Caki2 (cell line): Measurements from ENCODE around the gene BMP4. TPM values are rescaled to one million over a fixed set of nuclear protein-coding genes. Genes with fewer than 3 reads are reported as not detected.

ENCODE experiments used
- DNase-seq: peaks from one replicate; pipeline ENCODE4 v3.0.0-alpha.2; 2015; ENCODE audit warnings: low read depth
- in situ Hi-C: cut with HindIII; loops from 2 replicates; pipeline ENCODE4 v1.10.0; 2016; ENCODE audit warnings: low sequenced_read_pairs, low pct_unique_long_range_greater_than_20kb, mixed read lengths
- total RNA-seq: library from RNA; depleted of rRNA; stranded (reverse); fragments of >200 nt; shearing (Covaris generic); gene quantifications from 2 replicates; pipeline ENCODE4 v1.2.3, GENCODE V29; 2014; ENCODE audit warnings: low replicate concordance

BMP4 gene
- total RNA-seq, 1 experiment from 2014 or later = 0.98 TPM

DNA sequence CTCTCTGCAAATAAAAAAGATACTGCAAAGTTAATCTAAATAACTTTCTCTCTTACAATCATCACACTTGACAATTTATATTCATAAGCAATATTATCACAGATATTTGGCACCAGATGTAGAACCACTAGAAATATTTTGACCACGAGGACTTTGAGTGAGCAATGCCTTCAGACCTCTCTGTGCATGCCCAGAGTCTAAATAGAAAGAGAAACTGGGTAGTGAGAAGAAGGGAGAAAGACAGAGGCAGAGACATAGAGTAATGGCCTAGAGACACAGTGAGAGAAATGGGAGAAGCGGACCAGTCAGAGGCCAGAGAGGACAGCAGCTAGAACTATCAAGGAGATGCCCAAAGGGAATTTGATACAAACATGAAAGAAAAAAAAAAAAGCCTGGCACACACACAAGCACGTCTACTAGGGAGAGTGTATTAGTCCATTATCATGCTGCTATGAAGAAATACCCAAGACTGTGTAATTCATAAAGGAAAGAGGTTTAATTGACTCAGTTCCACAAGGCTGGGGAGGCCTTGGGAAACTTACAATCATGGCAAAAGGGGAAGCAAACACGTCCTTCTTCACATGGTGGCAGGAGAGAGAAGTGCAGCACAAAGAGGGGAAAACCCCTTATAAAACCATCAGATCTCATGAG is 41.1 kb downstream of the BMP4 start:
- DNase-seq = no peak

DNA sequence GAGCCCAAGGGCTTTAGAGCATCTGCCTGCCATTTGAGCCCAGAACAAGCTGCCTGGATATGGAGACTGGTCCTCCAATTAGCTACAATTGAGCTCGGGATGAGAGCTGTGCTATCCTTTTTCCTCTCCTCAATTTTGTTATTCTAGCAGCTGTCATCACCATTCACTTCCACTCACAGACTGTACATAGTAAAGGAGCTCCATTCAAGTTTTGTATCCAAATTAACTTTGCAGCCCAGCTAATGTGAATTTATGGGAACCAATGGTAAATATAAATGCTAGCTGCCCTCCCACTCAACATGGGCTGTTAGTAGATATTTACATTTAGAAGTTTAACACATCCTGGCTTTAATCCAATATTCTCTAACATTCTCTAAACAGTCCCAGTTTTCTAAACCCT is 44.6 kb downstream of the BMP4 start:
- DNase-seq = no peak
- in situ Hi-C loops = no loop called here

More for the DNA sequence above, 41.1 kb downstream of the BMP4 start:
- in situ Hi-C loops = no loop called here

DNA sequence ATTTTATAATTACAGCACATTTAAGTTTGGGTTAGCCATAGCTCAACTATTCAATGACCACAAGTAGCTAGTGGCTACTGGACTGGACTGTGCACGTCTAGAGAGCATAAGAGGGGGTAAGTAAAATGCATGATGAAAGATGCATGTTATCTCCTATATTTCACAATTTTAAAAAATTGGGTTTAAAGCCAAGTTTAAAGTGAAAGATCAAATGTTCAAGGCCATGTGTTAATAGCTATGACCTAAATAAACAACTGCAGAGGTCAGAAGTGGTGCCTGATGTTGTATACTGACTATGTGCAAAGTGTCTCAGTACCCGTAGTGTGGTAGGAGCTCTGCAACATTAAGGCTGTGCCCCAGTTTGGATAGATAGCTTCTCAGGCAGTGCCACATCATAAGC is 48.2 kb downstream of the BMP4 start:
- in situ Hi-C loops = no loop called here

DNA sequence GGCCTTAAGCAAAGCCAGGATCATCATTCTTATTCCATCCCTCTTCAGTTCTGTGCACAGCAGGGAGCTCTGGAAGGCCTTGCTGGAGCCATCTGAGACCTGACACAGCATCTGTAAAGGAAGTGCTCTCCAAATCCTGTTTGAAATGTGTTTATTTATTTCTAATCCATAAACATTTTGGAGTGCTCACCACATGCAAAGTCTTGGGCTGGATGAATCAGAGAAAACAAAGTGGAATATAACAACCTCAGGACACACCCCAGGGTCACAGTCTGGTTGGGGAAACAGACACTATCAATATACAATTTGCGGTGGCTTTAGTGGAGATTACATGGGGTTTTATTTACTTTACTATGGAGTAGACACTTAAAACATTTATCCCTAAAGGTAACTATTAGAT is 54.3 kb downstream of the BMP4 start:
- DNase-seq = no peak
- in situ Hi-C loops = no loop called here

More for the DNA sequence above, 48.2 kb downstream of the BMP4 start:
- no peak for DNase-seq

DNA sequence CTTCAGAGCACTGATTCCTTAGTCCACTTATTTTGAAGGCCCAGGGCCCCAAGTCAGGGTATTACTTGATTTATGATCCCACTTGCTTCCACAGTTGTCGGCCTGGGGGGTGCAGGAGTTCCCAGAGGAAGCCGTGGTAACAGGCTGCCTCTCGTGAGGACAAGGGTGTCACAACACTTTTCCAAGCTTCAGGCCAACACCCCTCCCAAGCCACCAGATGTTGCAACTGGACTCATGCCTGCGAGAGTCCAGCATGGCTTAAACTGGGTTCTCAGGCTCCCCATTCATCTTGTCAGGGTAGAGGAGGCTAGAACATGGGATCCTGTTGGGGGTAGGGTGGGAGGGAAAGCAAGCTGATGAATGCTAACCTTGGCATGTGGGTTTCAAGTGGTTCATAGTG is 56.1 kb downstream of the BMP4 start:
- DNase-seq = no peak
- in situ Hi-C loops = no loop called here
